HG03442 (cell line): ENCODE measurements around the gene RXFP3.
"Not testable (repeated sequence)": the region's sequence is repeated elsewhere in the genome, so short reads cannot be mapped to it uniquely, and the experiment has no call there.

ENCODE experiments used
- ATAC-seq: cut with Tn5 transposase; IDR thresholded peaks from one replicate; pipeline ENCODE4 v1.9.1; 2021; ENCODE audit warnings: mild to moderate bottlenecking, moderate library complexity; ENCODE audit not compliant: unreplicated experiment

Gene RXFP3

GRCh38 chr5:33936381-33937016 is at the start of gene RXFP3:
Gene RXFP3, plus strand, starts transcription at chr5:33936386. Its CDS starts 355 bp downstream, at chr5:33936741.
- no peak for ATAC-seq

GRCh38 chr5:33887268-33887667 is 48.9 kb upstream of the RXFP3 start:
- no peak for ATAC-seq

- ATAC-seq = no peak
Measured at GRCh38 chr5:33888587-33888986, 47.6 kb upstream of the RXFP3 start.

GRCh38 chr5:33890131-33891032 is 45.8 kb upstream of the RXFP3 start:
- ATAC-seq = no peak

GRCh38 chr5:33891446-33891787 is 44.8 kb upstream of the RXFP3 start:
- no peak for ATAC-seq

GRCh38 chr5:33891788-33892619 is 44.2 kb upstream of the RXFP3 start, which contains the start of gene ADAMTS12:
Gene ADAMTS12, minus strand, starts transcription at chr5:33891990. Its CDS starts 134 bp downstream, at chr5:33891856.
- ATAC-seq = peak; percentile 48

- ATAC-seq = no peak
Measured at GRCh38 chr5:33892620-33893137, 43.5 kb upstream of the RXFP3 start.

- ATAC-seq = no peak
Measured at GRCh38 chr5:33894566-33894965, 41.6 kb upstream of the RXFP3 start.

GRCh38 chr5:33901156-33901555 is 35.0 kb upstream of the RXFP3 start:
- ATAC-seq = no peak

GRCh38 chr5:33903118-33903517 is 33.1 kb upstream of the RXFP3 start:
- ATAC-seq = no peak

- ATAC-seq = no peak
Measured at GRCh38 chr5:33905381-33905780, 30.8 kb upstream of the RXFP3 start.

- not testable (repeated sequence) for ATAC-seq
Measured at GRCh38 chr5:33906248-33906647, 29.9 kb upstream of the RXFP3 start.

- not testable (repeated sequence) for ATAC-seq
Measured at GRCh38 chr5:33914844-33915243, 21.3 kb upstream of the RXFP3 start.

- ATAC-seq = no peak
Measured at GRCh38 chr5:33921002-33921401, 15.2 kb upstream of the RXFP3 start.

- peak; percentile 39 for ATAC-seq
Measured at GRCh38 chr5:33925278-33925677, 10.9 kb upstream of the RXFP3 start.

- ATAC-seq = no peak
Measured at GRCh38 chr5:33927685-33928084, 8.5 kb upstream of the RXFP3 start.

- ATAC-seq = no peak
Measured at GRCh38 chr5:33928283-33928682, 7.9 kb upstream of the RXFP3 start.

- no peak for ATAC-seq
Measured at GRCh38 chr5:33929925-33930690, 6.1 kb upstream of the RXFP3 start.

GRCh38 chr5:33931136-33931535 is 5.0 kb upstream of the RXFP3 start:
- no peak for ATAC-seq

GRCh38 chr5:33933723-33934169 is 2.4 kb upstream of the RXFP3 start:
- peak; percentile 90 for ATAC-seq
